SU-DHL-6 (cell line): ENCODE measurements around the gene FAM117A.

Experiments used
- EZH2phosphoT487 ChIP-seq: fragments of 200-600 bp; sonication (generic), shearing (Covaris generic); conservative IDR thresholded peaks from 2 replicates; pipeline ENCODE4 v1.6.1; 2018; ENCODE audit warnings: mild to moderate bottlenecking, antibody characterized with exemption, low read length, moderate library complexity, mixed read lengths
- TF ChIP-seq, protein P1 (sequence below): fragments of 200-600 bp; sonication (generic); IDR thresholded peaks from one replicate; pipeline ENCODE4 v1.5.1; 2017; ENCODE audit warnings: antibody characterized with exemption, mild to moderate bottlenecking, low read length, moderate library complexity; ENCODE audit not compliant: insufficient read depth, poor library complexity, severe bottlenecking

- TF ChIP-seq, protein P1, sequence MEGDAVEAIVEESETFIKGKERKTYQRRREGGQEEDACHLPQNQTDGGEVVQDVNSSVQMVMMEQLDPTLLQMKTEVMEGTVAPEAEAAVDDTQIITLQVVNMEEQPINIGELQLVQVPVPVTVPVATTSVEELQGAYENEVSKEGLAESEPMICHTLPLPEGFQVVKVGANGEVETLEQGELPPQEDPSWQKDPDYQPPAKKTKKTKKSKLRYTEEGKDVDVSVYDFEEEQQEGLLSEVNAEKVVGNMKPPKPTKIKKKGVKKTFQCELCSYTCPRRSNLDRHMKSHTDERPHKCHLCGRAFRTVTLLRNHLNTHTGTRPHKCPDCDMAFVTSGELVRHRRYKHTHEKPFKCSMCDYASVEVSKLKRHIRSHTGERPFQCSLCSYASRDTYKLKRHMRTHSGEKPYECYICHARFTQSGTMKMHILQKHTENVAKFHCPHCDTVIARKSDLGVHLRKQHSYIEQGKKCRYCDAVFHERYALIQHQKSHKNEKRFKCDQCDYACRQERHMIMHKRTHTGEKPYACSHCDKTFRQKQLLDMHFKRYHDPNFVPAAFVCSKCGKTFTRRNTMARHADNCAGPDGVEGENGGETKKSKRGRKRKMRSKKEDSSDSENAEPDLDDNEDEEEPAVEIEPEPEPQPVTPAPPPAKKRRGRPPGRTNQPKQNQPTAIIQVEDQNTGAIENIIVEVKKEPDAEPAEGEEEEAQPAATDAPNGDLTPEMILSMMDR = no peak
- TF ChIP-seq EZH2phosphoT487 = no peak
Observed at GRCh38 chr17:49798738-49799137, 34.8 kb upstream of the FAM117A start.
